Urinary bladder (tissue), 4 donors: ENCODE results near the gene KCNIP4. TPM values are rescaled to one million over a fixed set of nuclear protein-coding genes. Genes with fewer than 3 reads are reported as not detected.

Source experiments
- DNase-seq: peaks from one replicate; pipeline ENCODE4 v3.0.0-alpha.2; 2015; ENCODE audit errors: extremely low spot score
- H3K27ac ChIP-seq: one replicate; pipeline ENCODE4 v1.5.1; 2013; ENCODE audit warnings: low read depth, mild to moderate bottlenecking, moderate library complexity
- H3K36me3 ChIP-seq: one replicate; pipeline ENCODE4 v1.6.1; 2013; ENCODE audit warnings: mild to moderate bottlenecking, moderate library complexity; ENCODE audit not compliant: insufficient read depth
- H3K4me1 ChIP-seq: one replicate; pipeline ENCODE4 v1.6.1; 2013; ENCODE audit warnings: mild to moderate bottlenecking, moderate library complexity; ENCODE audit not compliant: insufficient read depth
- H3K4me3 ChIP-seq: one replicate; pipeline ENCODE4 v1.5.1; 2013; ENCODE audit warnings: low read depth, low read length
- WGBS: extraction: QIAGEN DNeasy Blood & Tissue Kit; methylation state at CpG from one replicate; pipeline ENCODE4 v1.1.7; 2013; 5-methylcytosine and 5-hydroxymethylcytosine counted together
- polyA plus RNA-seq: library from polyadenylated mRNA; stranded (reverse); fragments of 200-250 nt; gene quantifications from one replicate; pipeline ENCODE4 v1.2.3, GENCODE V29; 2013
- total RNA-seq: library from RNA; depleted of rRNA; stranded (reverse); fragments of >200 nt; gene quantifications from one replicate; pipeline ENCODE4 v1.2.3, GENCODE V29; 2014
- donor health status: healthy with polysubstance abuse.
- donor health status: healthy.

Gene KCNIP4
- total and polyA plus RNA-seq, 2 donors, result 4.9 to 23.5 TPM

DNA sequence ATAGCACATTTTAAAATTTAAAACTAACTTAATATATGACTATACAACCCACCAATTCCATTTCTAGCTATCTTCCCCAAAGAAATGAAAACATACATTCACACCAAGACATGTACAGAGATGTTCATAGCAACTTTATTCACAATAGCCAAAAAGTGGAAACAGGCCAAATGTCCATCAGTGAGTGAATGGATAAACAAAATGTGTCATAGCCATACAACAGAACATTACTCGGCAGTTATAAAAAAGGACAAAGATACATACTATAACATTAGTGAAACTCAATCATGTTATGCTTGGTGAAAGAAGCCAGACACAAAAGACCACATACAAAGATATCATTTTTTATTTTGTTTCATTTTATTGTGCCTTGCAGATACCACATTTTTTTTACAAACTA lies 851.5 kb downstream of the KCNIP4 start:
- WGBS, result 0% methylated on average over 1 of the region's 1 CpG
- no peak for DNase-seq
- Histone ChIP-seq H3K4me3 (no peak overlapping the region), H3K27ac (no peak overlapping the region), H3K36me3 (no peaks in the 10 kb centered on the region), H3K4me1 (no peaks in the 10 kb centered on the region)

DNA sequence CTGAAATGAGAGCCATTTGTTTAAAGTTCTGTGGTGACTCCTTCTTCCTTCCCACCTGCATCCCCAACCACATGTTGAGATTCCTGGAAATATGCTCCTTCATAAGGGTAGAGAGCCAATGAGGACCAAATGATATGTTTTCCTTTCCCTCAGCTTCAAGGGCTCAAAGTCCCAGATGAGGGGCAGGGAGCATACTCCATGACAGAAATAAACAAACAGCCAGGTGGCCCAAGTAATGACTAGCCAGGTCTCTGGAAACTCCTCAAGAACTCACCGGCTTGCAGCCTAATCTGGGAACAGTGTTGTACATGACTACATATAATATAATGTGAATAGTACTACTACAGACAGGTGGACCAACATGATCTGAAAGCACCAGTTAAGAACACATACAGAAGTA lies 856.0 kb downstream of the KCNIP4 start:
- Histone ChIP-seq H3K4me1 (no peaks in the 10 kb centered on the region), H3K4me3 (no peak overlapping the region), H3K27ac (no peak overlapping the region), H3K36me3 (no peaks in the 10 kb centered on the region)
- DNase-seq, result no peak
- WGBS, result 91% methylated on average over 1 of the region's 1 CpG

DNA sequence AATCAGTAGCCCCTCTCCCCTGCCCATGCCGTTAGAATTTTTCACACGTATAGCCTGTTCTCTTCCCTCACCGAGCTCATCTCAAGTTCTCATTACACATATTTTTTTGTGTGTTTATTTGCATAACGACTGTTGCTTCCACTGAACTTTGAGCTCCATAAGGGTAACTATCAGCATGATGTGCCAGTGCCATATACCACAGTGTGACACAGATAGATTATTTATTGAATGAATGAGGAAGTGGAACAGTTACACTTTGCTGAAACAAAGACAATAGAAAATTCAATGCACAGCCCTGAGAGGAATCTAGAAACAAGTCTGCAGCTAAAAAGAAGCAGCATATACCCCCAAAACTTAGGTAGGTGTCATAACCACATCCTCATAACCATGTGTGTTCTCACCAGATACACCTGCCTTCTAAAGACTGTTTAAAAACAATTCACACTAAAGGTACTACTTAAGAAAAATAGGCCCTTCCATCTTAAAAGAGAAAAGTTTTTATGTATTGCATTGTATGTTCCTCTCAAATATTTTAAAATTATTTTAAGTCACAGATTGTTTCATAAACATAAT lies 858.4 kb downstream of the KCNIP4 start:
- no peak for DNase-seq
- Histone ChIP-seq H3K4me3 (no peak overlapping the region), H3K4me1 (no peaks in the 10 kb centered on the region), H3K27ac (no peak overlapping the region), H3K36me3 (no peaks in the 10 kb centered on the region)
- 86% methylated on average over 4 of the region's 4 CpGs for WGBS

DNA sequence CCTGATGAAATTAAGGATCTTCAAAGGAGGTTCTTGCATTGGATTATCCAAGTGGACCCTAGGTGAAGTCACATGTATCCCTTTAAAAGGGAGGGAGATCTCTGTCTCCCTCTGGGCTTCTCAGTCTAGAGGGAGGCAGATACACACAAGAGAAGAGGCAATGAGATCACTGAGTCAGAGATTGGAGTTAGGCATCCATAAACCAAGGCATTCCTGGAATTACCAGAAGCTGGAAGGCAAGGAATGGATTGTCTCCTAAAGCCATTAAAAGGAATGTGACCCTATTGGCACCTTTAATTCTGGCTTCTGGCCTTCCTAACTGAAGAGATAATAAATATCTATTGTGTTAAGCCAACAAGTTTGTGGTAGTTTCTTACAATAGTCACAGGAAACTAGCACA lies 865.2 kb downstream of the KCNIP4 start:
- no peaks in the 10 kb centered on the region for H3K36me3 ChIP-seq
- no peak overlapping the region for H3K27ac ChIP-seq
- no peak for DNase-seq
- H3K4me1 ChIP-seq, result no peaks in the 10 kb centered on the region
- H3K4me3 ChIP-seq, result no peak overlapping the region

DNA sequence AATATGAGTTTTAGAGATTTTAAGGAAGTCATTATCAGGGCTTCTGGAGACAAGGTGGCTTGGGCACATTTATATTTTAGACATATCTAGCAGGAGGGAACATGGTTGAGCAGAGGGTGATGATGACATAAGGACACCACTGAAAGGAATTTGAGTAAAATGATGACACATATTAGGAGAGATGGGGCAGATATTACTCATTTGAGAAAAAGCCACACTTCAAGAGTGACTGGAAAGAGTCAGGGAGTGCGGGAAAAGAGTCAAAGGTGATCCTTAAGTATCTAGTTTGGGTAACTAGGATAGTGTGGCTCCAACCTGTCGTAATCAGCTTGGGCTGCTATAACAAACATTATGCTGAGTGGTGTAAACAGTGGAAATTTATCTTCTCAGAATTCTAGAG lies 870.6 kb downstream of the KCNIP4 start:
- DNase-seq, result no peak
- Histone ChIP-seq H3K4me1 (no peaks in the 10 kb centered on the region), H3K4me3 (no peak overlapping the region), H3K27ac (no peak overlapping the region), H3K36me3 (no peaks in the 10 kb centered on the region)
- 91% methylated on average over 2 of the region's 2 CpGs for WGBS

DNA sequence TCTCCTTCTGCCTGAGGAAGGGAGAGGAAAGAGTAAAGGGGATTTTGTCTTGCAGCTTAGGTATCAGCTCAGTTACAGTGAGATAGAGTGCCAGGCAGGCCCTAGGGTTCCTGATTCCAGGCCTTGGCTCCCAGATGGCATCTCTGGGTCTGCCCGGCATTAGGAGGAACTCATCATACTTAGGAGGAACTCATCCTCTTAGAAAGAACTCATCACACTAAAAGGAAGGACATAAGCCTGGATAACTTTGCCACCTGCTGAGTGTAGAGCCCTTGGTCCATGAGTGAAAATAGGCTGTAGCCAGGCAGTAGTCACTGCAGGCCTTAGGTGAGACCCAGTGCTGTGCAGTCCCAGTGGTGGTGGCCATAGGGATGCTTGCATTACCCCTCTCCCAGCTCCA lies 881.2 kb downstream of the KCNIP4 start:
- Histone ChIP-seq H3K27ac (no peak overlapping the region), H3K36me3 (no peaks in the 10 kb centered on the region), H3K4me1 (no peaks in the 10 kb centered on the region), H3K4me3 (no peak overlapping the region)
- no peak for DNase-seq
- WGBS, result 100% methylated on average over 1 of the region's 1 CpG

DNA sequence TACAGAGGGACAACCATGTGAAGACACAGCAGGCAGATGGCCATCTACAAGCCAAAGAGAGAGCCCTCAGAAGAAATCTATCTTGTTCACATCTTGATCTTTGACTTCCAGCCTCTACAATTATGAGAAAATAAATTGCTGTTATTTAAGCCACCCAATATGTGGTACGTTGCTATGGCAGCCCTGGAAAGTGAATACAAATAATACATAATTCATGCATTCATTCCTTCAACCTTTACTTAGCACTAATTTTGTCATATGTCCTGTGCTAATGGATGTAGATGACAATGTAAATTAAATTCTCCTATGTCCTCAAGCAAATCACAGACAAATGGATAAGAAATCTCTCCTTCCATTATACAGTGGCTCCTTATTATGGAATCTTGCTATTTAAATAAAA lies 886.7 kb downstream of the KCNIP4 start:
- H3K27ac ChIP-seq, result no peak overlapping the region
- DNase-seq, result no peak
- H3K36me3 ChIP-seq, result no peaks in the 10 kb centered on the region
- H3K4me3 ChIP-seq, result no peak overlapping the region
- H3K4me1 ChIP-seq, result no peaks in the 10 kb centered on the region
- 72% methylated on average over 1 of the region's 1 CpG for WGBS

DNA sequence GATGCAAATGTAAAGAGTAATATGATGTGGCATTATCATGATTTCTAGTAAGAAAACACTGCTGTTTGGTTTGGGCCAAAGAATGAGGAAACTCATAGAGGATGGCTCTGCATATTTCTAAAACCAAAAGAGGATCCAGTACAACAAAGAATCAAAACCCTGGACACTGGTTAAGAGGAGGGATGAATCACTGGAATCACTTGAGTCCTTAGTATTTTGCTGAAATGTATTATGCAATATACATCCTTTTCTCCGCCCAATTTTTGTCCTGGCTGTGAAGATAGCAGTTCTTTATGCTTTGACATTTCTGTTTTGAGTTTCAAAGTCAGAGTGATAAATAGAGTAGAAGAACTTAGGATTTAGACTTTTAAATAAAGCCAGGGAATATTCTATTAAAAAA lies 902.4 kb downstream of the KCNIP4 start:
- no peak overlapping the region for H3K27ac ChIP-seq
- H3K36me3 ChIP-seq, result no peaks in the 10 kb centered on the region
- DNase-seq, result no peak
- WGBS, result 93% methylated on average over 1 of the region's 1 CpG
- no peaks in the 10 kb centered on the region for H3K4me1 ChIP-seq
- no peak overlapping the region for H3K4me3 ChIP-seq

DNA sequence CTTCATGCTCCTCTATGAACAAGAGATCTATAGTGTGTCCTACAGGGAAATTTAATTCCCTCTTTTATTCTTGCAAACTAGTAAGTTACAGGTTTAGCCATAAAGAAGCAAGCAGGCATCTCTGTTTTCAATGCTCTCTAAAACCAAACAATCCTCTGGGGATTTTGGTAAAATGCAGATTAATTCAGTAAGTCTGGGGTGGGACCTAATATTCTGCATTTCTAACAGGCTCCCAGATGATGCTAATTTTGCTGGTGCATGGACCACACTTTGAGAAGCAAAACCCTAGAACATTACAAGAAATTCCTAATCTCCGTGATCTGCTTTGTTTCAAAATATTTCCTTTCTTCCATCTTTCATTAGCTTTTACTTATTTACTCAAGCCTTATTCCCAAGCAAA lies 903.5 kb downstream of the KCNIP4 start:
- no peaks in the 10 kb centered on the region for H3K4me1 ChIP-seq
- H3K27ac ChIP-seq, result no peak overlapping the region
- H3K36me3 ChIP-seq, result no peaks in the 10 kb centered on the region
- WGBS, result 99% methylated on average over 1 of the region's 1 CpG
- H3K4me3 ChIP-seq, result no peak overlapping the region
- no peak for DNase-seq

DNA sequence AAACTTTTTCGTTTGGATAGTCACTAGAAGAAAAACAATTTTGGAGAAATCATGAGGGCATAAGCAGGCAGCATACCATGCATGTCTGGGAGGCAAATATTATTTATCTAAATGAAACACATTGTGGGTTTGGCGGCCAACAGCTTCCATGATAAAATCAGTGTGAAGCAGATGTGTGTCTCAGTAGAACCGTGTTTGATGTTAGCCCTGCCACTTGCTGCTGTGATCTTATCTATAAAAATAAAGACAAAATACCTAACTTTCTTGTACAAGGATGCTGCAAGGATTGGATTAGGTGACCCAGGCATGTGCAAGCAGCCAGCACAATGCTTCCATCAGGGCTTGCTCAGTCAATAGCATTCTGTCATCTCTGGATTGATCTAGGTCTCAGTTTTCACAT lies 906.9 kb downstream of the KCNIP4 start:
- WGBS, result 43% methylated on average over 3 of the region's 3 CpGs

DNA sequence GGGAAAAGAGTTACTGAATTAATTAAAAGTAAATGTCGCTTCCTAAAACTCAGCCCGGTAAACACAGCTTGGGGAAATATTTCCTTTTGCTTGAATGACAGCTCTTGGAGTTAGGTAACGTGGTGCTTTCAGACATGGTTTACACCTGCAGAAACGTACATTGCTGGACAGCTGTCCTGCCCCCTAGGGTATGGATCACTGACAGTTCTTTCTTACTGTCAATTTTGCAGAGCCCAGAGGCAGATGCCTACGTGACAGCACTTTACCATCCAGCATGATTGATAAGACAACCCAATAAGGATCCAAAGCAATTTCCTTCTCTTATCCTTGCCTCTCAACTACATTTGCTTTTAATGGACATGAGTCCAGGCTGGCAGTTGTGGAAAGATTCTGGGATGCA lies 913.8 kb downstream of the KCNIP4 start:
- no peak for DNase-seq
- H3K4me3 ChIP-seq, result no peak overlapping the region
- H3K36me3 ChIP-seq, result no peaks in the 10 kb centered on the region
- H3K27ac ChIP-seq, result no peak overlapping the region
- H3K4me1 ChIP-seq, result no peaks in the 10 kb centered on the region
- 84% methylated on average over 5 of the region's 5 CpGs for WGBS

More for the DNA sequence above, 906.9 kb downstream of the KCNIP4 start:
- Histone ChIP-seq H3K4me1 (no peaks in the 10 kb centered on the region), H3K27ac (no peak overlapping the region), H3K36me3 (no peaks in the 10 kb centered on the region), H3K4me3 (no peak overlapping the region)
- DNase-seq, result no peak

DNA sequence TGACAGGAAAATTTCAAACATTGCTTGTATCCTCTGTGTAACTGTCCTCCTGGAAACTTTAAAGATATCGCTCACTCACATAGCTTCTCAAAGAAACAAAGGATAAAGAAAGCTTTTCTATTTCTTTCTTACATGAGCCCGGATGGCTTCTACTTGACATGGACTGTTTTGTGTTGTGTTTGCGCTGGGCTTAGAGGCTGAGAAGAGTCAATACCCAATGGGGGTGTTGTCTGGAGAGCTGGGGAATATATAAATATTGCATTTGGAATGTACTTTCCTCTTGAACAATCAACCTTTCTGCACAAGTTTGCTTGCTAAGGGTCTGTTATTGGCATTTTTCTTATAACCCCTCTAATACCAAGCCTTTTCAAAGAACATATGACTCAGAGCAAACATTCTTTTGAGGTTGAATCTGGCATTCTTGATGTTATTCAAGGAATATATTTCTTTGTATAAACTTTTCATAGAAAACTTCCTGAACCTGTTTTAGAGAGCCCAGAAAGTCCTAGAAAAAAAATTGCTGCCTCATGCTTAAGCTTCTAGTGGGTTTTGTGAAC lies 916.4 kb downstream of the KCNIP4 start:
- DNase-seq, result no peak
- WGBS, result 91% methylated on average over 3 of the region's 3 CpGs
- Histone ChIP-seq H3K4me3 (no peak overlapping the region), H3K36me3 (no peaks in the 10 kb centered on the region), H3K27ac (no peak overlapping the region), H3K4me1 (no peaks in the 10 kb centered on the region)

DNA sequence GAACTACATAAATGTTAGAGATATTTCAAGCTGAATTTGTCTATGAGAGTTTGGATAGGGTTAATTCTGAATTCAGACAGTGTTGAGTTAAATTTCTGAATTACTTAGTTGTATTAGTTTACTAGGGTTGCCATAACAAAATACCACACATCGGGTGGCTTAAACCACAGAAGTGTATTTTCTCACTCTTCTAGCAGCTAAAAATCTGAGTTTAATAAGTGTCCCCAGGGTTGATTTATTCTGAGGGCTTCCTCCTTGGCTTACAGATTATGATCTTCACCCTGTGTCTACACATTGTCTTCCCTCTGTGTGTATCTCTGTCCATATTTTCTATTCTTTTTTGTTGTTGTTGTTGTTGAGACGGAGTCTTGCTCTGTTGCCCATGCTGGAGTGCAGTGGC lies 929.8 kb downstream of the KCNIP4 start:
- H3K4me1 ChIP-seq, result no peaks in the 10 kb centered on the region
- no peak overlapping the region for H3K27ac ChIP-seq
- no peaks in the 10 kb centered on the region for H3K36me3 ChIP-seq
- 74% methylated on average over 2 of the region's 2 CpGs for WGBS
- H3K4me3 ChIP-seq, result no peak overlapping the region
- DNase-seq, result no peak

DNA sequence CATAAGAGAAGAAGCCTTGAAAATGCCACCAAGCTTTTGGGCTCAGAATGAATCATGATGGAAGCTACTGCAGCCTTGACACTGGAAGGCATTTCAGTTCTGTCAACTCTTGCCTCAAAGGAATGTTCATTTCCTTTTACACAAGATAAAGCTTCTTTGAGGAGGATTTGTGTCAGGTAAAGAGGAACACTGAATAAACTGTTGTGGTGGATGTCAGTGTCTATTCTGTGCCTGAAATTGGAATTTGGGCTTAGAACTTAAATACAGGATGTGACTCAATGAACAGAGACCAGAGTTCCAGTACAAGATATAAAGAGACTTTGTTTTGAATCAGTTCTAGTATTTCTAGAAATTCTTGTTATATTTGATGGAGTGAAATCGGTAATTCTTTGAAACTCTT lies 935.1 kb downstream of the KCNIP4 start:
- WGBS, result 94% methylated on average over 1 of the region's 1 CpG
- no peak overlapping the region for H3K4me3 ChIP-seq
- H3K36me3 ChIP-seq, result no peaks in the 10 kb centered on the region
- no peaks in the 10 kb centered on the region for H3K4me1 ChIP-seq
- DNase-seq, result no peak
- H3K27ac ChIP-seq, result no peak overlapping the region

DNA sequence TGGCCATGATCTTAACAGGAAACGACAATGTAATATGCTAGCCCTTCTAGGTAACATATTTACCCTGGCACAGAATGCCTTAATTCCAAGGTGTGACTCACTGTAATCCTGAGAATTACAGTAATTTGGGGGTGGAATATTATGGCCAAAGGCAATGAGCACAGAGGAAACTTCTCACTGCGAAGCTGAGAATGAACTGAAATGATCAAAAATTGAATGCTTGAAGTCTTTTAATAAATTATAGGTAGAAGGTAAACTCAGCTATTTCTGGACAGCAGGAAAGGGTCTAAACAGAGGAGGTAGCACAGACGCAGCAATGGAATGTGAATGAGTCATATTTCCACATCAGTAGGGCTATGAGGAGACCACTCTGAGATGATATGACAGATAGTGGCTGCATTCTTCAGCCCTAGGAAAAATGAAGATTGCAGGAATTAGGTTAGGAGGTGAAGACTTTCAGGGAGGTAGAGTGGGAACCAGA lies 935.7 kb downstream of the KCNIP4 start:
- H3K4me3 ChIP-seq, result no peak overlapping the region
- H3K4me1 ChIP-seq, result no peaks in the 10 kb centered on the region
- 72% methylated on average over 3 of the region's 3 CpGs for WGBS
- H3K36me3 ChIP-seq, result no peaks in the 10 kb centered on the region
- no peak for DNase-seq
- no peak overlapping the region for H3K27ac ChIP-seq
